SK-N-SH (cell line): ENCODE results near the gene CXCL16. TPM values are rescaled to one million over a fixed set of nuclear protein-coding genes. Genes with fewer than 3 reads are reported as not detected.

ENCODE experiments used
- CTCF ChIA-PET: fragments of 300-600, 350-600 bp; formaldehyde crosslinking; extraction: SDS; loops from one replicate; lab custom pipeline; 2021; lab: Yijun Ruan, JAX
- POLR2A ChIA-PET: fragments of 350-600 bp; sonication (Branson Sonifier 250); formaldehyde crosslinking; extraction: SDS; loops from one replicate; lab custom pipeline; 2020; ENCODE audit warnings: antibody characterized with exemption, inconsistent platforms; lab: Yijun Ruan, JAX
- DNase-seq: peaks from one replicate; pipeline ENCODE4 v3.0.0; 2012
- H2AFZ ChIP-seq: fragments of 200-600 bp; sonication (generic); 2 replicates; pipeline ENCODE4 v1.8.1; 2016; ENCODE audit warnings: antibody characterized with exemption, mild to moderate bottlenecking, low read depth
- H3F3A ChIP-seq: fragments of 200-600 bp; sonication (generic); replicated peaks from 2 replicates; pipeline ENCODE3; 2016; ENCODE audit warnings: antibody characterized with exemption, mild to moderate bottlenecking; ENCODE audit not compliant: insufficient read depth
- H3K27ac ChIP-seq, 2 experiments: fragments of 200-500 bp in 1 of 2; fragments of 200-600 bp in 1 of 2; sonication (Bioruptor generic) in 1 of 2; sonication (generic), shearing (Covaris generic) in 1 of 2; 2 replicates each; pipeline versions ENCODE4 v1.5.1 to v1.6.1; 2014 to 2016; ENCODE audit warnings: low read depth in 2 of 2, inconsistent platforms in 1 of 2, low read length in 1 of 2, mild to moderate bottlenecking in 1 of 2, mixed read lengths in 1 of 2
- H3K27me3 ChIP-seq: fragments of 200-600 bp; sonication (generic), shearing (Covaris generic); 2 replicates; pipeline ENCODE4 v1.6.1; 2016; ENCODE audit warnings: mixed run types; ENCODE audit not compliant: insufficient read depth
- H3K36me3 ChIP-seq, 2 experiments: fragments of 200-500 bp in 1 of 2; fragments of 200-600 bp in 1 of 2; sonication (Bioruptor generic) in 1 of 2; sonication (generic) in 1 of 2; replicated peaks in 1 of 2; 2 replicates each; pipeline versions ENCODE3 to v1.5.1; 2014 to 2016; ENCODE audit warnings: low read length in 1 of 2, mild to moderate bottlenecking in 1 of 2; ENCODE audit not compliant: insufficient read depth in 2 of 2, control insufficient read depth in 1 of 2
- H3K4me1 ChIP-seq, 2 experiments: fragments of 200-500 bp in 1 of 2; fragments of 200-600 bp in 1 of 2; sonication (Bioruptor generic) in 1 of 2; sonication (generic), shearing (Covaris generic) in 1 of 2; 2 replicates each; pipeline versions ENCODE4 v1.5.1 to v1.6.1; 2014 to 2016; ENCODE audit warnings: low read depth in 1 of 2, low read length in 1 of 2, mixed run types in 1 of 2; ENCODE audit not compliant: insufficient read depth in 2 of 2, control insufficient read depth in 1 of 2
- H3K4me2 ChIP-seq: fragments of 200-600 bp; sonication (generic), shearing (Covaris generic); 2 replicates; pipeline ENCODE4 v1.6.1; 2017; ENCODE audit warnings: mixed run types
- H3K4me3 ChIP-seq, 2 experiments: fragments of 200-500 bp in 1 of 2; fragments of 200-600 bp in 1 of 2; sonication (Bioruptor generic) in 1 of 2; sonication (generic), shearing (Covaris generic) in 1 of 2; 2 replicates each; pipeline versions ENCODE4 v1.5.1 to v1.8.1; 2014 to 2016; ENCODE audit warnings: low read depth in 2 of 2, inconsistent platforms in 1 of 2, low read length in 1 of 2, mild to moderate bottlenecking in 1 of 2, mixed read lengths in 1 of 2, moderate library complexity in 1 of 2
- H3K79me2 ChIP-seq: fragments of 200-600 bp; sonication (generic); 2 replicates; pipeline ENCODE4 v1.8.1; 2017; ENCODE audit warnings: mild to moderate bottlenecking; ENCODE audit not compliant: insufficient read depth
- H3K9ac ChIP-seq: fragments of 200-600 bp; sonication (generic); 2 replicates; pipeline ENCODE4 v1.6.1; 2017; ENCODE audit warnings: mixed run types
- H3K9me2 ChIP-seq: fragments of 200-600 bp; sonication (generic); 2 replicates; pipeline ENCODE4 v1.6.1; 2017; ENCODE audit warnings: mixed run types
- H3K9me3 ChIP-seq: fragments of 200-600 bp; sonication (generic); 2 replicates; pipeline ENCODE4 v1.6.1; 2017; ENCODE audit warnings: mixed run types, mild to moderate bottlenecking, moderate library complexity
- H4K20me1 ChIP-seq: fragments of 200-600 bp; sonication (generic); 2 replicates; pipeline ENCODE4 v1.6.1; 2017; ENCODE audit warnings: mild to moderate bottlenecking, mixed run types; ENCODE audit not compliant: insufficient read depth
- CTCF ChIP-seq: fragments of 200-600 bp; sonication (generic); IDR thresholded peaks from 2 replicates; pipeline ENCODE4 v1.6.1; 2017; ENCODE audit warnings: antibody characterized with exemption, mild to moderate bottlenecking, moderate library complexity
- EZH2phosphoT487 ChIP-seq: fragments of 200-600 bp; sonication (generic); IDR thresholded peaks from 2 replicates; pipeline ENCODE4 v1.6.1; 2017; ENCODE audit warnings: low read depth, mixed run types, mild to moderate bottlenecking, antibody characterized with exemption, moderate library complexity, borderline replicate concordance
- FOSL2 ChIP-seq: IDR thresholded peaks from 2 replicates; pipeline ENCODE4 v1.4.0; 2012; ENCODE audit warnings: low read depth, mild to moderate bottlenecking, moderate library complexity, borderline replicate concordance
- FOXJ3 ChIP-seq: sonication (generic); formaldehyde crosslinking; IDR thresholded peaks from 2 replicates; pipeline ENCODE4 v1.5.1; 2020; ENCODE audit warnings: mild to moderate bottlenecking, missing genetic modification reagents
- IRF3 ChIP-seq: fragments of 150-350 bp; IDR thresholded peaks from 2 replicates; pipeline ENCODE4 v1.6.1; 2016; ENCODE audit warnings: mild to moderate bottlenecking, low read depth, low read length
- PBX3 ChIP-seq: IDR thresholded peaks from 2 replicates; pipeline ENCODE4; 2012
- POLR2AphosphoS5 ChIP-seq: IDR thresholded peaks from 2 replicates; pipeline ENCODE4 v1.6.1; 2012; ENCODE audit warnings: low read depth, low read length
- SMC3 ChIP-seq: IDR thresholded peaks from 2 replicates; pipeline ENCODE4 v1.6.1; 2012; ENCODE audit warnings: low read depth, low read length, improper control_type of control experiment
- USF1 ChIP-seq: IDR thresholded peaks from 2 replicates; pipeline ENCODE4 v1.4.0; 2012; ENCODE audit warnings: low read depth, borderline replicate concordance
- USF2 ChIP-seq: fragments of 150-350 bp; IDR thresholded peaks from 2 replicates; pipeline ENCODE4 v1.6.1; 2017; ENCODE audit warnings: antibody characterized with exemption, low read length, low read depth, borderline replicate concordance
- WGBS: methylation state at CpG from one replicate; pipeline ENCODE4 v1.1.6; 2017; ENCODE audit warnings: low lambda C conversion rate; 5-methylcytosine and 5-hydroxymethylcytosine counted together
- polyA plus RNA-seq, 3 experiments: library from polyadenylated mRNA; depleted of rRNA; stranded (reverse); fragments of >200 nt; gene quantifications; 2 replicates each; pipeline ENCODE4 v1.2.3, GENCODE V29; 2012
- TF ChIP-seq, protein P1 (sequence below): IDR thresholded peaks from 2 replicates; pipeline ENCODE4 v1.6.1; 2012; ENCODE audit warnings: mild to moderate bottlenecking, low read depth, low read length, moderate library complexity

CXCL16 gene
- polyA plus RNA-seq, 1 of the 3 experiments (the other 2 are of a cell fraction): 4.3 TPM

- Histone ChIP-seq H3K27ac (peak overlapping the region in 1 of 2 experiments; percentile 42; a peak in 2 of 4 replicates), H3K27me3 (no peaks in the 10 kb centered on the region)
Observed at GRCh38 chr17:4703330-4703691, 36.4 kb downstream of the CXCL16 start.

DNA sequence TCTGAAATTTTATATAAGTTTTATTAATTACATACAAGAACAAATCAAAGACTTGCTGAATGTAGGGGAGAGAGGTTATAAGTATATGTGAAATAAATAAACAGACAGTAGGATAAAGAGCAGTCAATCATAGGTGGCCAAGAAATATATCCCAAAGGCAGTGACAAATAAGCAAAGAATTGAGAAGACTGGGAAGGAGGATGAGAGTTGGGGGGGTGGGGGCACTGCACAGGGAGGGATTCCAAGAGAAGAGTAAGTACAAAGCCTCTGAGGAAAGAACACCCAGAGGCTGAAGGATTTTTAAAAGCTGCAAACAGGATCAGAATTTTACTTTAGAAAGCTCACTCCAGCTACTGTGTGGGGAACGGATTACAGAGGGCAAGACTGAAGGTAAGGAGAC is 38.6 kb downstream of the CXCL16 start:
- Histone ChIP-seq H3K27me3 (no peaks in the 10 kb centered on the region), H3F3A (peaks cover 6% of the 10 kb centered on the region), H3K9ac (no peak overlapping the region), H3K27ac (no peak overlapping the region), H4K20me1 (0 out of 2 replicates have a peak, but pooled peaks cover 6% of the 10 kb centered on the region), H3K36me3 (peaks cover 0 to 6% of the 10 kb centered on the region in 2 experiments), H3K79me2 (peaks cover 79% of the 10 kb centered on the region), H3K4me1 (peaks cover 0 to 15% of the 10 kb centered on the region in 2 experiments; a peak in 2 of 4 replicates), H3K4me2 (0 out of 2 replicates have a peak overlapping the region, but pooled peaks have one; percentile 4), H2AFZ (no peak overlapping the region), H3K4me3 (no peak overlapping the region), H3K9me3 (no peaks in the 10 kb centered on the region), H3K9me2 (no peaks in the 10 kb centered on the region)
- TF ChIP-seq PBX3 (no peak), IRF3 (no peak), USF1 (no peak), CTCF (no peak), FOSL2 (no peak), FOXJ3 (CRISPR knock-in tag) (no peak), SMC3 (no peak), POLR2AphosphoS5 (no peak)
- TF ChIP-seq, protein P1, sequence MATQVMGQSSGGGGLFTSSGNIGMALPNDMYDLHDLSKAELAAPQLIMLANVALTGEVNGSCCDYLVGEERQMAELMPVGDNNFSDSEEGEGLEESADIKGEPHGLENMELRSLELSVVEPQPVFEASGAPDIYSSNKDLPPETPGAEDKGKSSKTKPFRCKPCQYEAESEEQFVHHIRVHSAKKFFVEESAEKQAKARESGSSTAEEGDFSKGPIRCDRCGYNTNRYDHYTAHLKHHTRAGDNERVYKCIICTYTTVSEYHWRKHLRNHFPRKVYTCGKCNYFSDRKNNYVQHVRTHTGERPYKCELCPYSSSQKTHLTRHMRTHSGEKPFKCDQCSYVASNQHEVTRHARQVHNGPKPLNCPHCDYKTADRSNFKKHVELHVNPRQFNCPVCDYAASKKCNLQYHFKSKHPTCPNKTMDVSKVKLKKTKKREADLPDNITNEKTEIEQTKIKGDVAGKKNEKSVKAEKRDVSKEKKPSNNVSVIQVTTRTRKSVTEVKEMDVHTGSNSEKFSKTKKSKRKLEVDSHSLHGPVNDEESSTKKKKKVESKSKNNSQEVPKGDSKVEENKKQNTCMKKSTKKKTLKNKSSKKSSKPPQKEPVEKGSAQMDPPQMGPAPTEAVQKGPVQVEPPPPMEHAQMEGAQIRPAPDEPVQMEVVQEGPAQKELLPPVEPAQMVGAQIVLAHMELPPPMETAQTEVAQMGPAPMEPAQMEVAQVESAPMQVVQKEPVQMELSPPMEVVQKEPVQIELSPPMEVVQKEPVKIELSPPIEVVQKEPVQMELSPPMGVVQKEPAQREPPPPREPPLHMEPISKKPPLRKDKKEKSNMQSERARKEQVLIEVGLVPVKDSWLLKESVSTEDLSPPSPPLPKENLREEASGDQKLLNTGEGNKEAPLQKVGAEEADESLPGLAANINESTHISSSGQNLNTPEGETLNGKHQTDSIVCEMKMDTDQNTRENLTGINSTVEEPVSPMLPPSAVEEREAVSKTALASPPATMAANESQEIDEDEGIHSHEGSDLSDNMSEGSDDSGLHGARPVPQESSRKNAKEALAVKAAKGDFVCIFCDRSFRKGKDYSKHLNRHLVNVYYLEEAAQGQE: no peak
- CTCF ChIA-PET: interaction anchor here (1.2 to 1.3 kb wide), 2 partner anchors 9 to 89 kb away, joined by 3 to 4 read pairs; no protein-coding TSS in a partner anchor
- whole genome bisulfite sequencing: 93% methylated on average over 1 of the region's 1 CpG
- POLR2A ChIA-PET: no interaction called here
- no peak for DNase-seq

More at GRCh38 chr17:4703330-4703691, 36.4 kb downstream of the CXCL16 start:
- ChIA-PET POLR2A (interaction anchor here (1.8 kb wide), 1 partner anchor 87 kb away, joined by 5 read pairs; no protein-coding TSS in a partner anchor), CTCF (interaction anchor here (0.5 to 1.4 kb wide), 4 partner anchors 9 to 138 kb away, joined by 3 to 4 read pairs (median 4); no protein-coding TSS in a partner anchor)
- H3K9me3 ChIP-seq: no peaks in the 10 kb centered on the region
- H3K4me3 ChIP-seq: peak overlapping the region; percentile 87 to 100
- peak overlapping the region; percentile 99 for H3K4me2 ChIP-seq
- peak overlapping the region; percentile 86 for H2AFZ ChIP-seq
- H3K9ac ChIP-seq: peak overlapping the region; percentile 96
- 0 out of 2 replicates have a peak, but pooled peaks cover 3% of the 10 kb centered on the region for H4K20me1 ChIP-seq
- H3F3A ChIP-seq: peaks cover 6% of the 10 kb centered on the region
- TF ChIP-seq USF2 (no peak), EZH2phosphoT487 (no peak), USF1 (no peak)
- 2% methylated on average over 15 of the region's 15 CpGs for WGBS
- H3K79me2 ChIP-seq: peaks cover 60% of the 10 kb centered on the region
- H3K36me3 ChIP-seq: no peaks in the 10 kb centered on the region
- no peak for DNase-seq
- H3K9me2 ChIP-seq: no peaks in the 10 kb centered on the region
- H3K4me1 ChIP-seq: peaks cover 0 to 15% of the 10 kb centered on the region in 2 experiments; a peak in 2 of 4 replicates
